ENCODE data around the gene SCTR.

SCTR gene

DNA sequence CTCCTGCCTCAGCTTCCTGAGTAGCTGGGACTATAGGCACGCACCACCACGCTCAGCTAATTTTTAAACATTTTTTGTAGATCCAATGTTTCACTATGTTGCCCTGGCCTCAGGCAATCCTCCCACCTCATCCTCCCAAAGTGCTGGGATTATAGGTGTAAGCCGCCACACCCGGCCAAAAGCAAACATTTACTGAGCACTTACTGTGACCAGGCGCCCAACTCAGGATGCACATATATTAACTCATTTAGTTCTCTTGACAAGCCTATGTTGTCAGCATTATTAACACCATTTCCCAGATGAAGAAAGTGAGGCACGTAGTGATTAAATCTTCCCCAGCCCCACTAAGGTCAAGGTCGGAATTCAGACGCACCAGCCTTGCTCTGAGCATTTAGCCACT is 51.5 kb downstream of the SCTR start:
- DNase-seq, result no peak

DNA sequence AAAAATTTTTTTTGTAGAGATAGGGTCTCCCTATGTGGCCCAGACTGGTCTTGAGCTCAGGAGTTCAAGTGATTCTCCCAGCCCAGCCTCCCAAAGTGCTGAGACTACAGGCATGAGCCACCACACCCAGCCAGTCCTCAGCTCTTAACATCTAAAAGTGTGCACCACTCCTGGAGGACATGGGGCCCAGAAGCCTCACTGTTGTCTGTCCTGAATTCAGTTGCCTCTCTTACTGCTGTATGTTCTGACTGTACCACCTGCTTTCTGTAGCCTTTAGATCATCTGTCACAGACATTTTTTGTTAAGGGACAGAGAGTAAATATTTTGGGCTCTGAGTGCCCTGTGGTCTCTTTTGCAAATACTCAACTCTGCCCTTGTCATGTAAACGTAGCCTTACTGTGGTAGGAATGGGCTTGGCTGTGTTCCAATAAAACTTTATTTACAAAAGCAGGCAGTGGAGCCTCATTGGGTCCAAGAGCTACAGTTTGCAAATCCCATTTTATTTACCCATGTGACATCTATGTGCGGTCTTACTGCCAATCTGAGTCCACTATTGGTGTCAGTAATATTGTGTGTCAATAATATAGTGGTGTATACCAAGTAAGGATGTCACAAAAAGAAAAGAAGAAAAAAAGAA is 54.5 kb downstream of the SCTR start:
- DNase-seq, result no peak

DNA sequence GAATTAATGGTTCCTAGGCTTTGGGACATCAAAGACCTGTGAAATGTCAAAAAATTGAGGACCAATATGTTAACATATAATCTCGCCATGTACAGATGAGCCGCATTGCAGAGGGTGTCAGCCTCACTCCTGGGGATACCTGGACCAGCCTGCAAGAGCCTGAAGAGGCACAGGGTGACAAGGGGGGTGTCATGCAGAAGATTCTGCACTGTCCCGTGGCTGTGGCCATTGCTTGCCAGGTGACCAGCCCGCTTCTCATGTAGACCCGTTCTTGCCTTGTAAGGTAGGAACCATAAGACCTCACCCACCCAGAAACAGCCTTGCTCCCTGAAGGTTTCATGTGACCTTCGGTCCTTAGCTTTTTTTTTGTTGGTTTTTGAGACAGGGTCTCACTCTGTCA is 55.2 kb downstream of the SCTR start:
- DNase-seq, result no peak

DNA sequence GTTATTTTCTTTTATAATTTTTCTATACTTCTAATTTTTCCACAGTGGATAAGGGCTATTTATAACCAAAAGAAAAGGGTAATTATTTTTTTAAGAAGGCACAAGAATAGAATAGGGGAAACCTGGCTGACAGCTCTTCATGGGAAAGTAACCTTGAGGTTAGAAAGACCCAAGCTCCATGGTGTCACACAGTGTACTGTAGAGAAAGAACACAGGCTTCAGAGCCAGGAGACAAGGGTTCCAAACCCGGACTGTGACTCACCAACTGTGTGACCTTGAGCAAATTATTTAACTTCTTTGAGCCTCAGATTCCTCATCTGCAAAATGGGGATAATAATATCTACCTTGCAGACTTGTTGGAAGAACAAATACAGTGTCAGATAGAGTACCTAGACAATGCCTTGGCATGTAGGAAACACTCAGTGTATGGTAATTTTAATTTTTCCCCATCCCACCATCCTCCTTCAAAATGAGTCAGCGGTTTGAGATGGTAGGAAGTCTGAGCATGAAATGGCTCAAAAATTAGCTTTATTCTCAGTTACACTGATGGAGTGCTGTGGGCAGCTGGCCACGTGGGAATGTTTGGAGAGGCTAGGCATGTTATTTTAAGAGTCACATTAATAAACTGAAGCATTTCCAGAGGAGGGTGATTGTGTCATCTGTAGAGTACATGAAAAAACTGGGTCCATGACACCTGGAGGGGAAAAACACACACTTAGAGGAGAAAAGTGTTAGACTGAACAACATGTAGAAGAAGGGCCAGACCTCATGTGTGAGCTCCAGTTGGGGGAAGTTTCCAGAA is 55.9 kb downstream of the SCTR start:
- DNase-seq, result peak; percentile 8

DNA sequence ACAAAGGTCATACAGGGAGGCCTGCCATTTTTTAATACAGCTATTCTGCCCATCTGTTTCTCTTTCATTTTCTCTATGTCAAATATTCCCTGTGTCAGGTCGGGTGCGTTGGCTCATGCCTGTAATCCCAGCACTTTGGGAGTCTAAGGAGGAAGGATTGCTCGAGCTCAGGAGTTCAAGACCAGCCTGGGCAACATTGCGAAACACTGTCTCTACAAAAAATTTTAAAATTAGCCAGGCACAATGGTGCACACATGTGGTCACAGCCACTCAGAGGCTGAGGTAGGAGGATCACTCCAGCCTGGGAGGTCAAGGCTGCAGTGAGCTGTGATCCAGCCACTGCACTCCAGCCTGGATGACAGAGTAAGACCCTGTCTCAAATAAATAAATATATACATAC is 57.9 kb downstream of the SCTR start:
- no peak for DNase-seq

DNA sequence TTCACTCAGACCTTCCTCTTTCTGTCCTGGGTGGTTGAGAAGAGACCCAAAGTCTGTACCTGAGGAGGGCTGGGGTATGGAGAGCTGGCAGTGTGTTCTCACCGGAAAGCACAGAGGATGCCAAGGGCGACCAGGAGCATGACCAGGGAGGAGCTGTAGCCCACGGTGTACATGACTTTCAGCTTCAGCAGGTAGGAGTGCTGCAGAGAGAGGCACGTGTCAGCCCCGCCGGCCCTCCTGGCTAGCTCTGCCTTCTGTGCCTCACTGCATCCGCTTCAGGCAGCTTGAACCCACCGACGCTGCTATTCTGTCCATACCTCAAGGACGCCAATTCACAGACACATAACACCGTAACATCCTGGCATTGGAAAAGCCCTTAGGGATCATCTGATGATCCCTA is 58.6 kb downstream of the SCTR start:
- DNase-seq, result no peak

DNA sequence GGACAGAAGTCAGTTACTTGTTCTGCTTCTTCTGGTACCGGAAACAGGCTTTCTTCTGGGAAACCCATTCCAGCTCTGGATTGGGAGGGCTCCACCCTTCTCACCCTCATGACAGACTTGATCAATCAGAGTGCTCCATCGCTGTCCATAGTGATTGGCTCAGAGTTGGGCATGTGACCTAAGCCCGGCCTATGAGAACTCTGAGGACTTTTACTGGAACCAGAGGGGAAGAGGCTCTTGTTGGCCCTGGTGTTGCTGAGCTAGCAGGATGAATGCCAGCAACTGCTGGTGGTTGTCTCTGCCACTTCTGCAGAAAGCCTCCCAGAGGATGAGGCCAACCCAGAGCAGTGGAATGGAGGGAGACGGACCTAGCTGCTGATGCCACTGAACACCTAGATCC is 59.3 kb downstream of the SCTR start:
- DNase-seq, result no peak

DNA sequence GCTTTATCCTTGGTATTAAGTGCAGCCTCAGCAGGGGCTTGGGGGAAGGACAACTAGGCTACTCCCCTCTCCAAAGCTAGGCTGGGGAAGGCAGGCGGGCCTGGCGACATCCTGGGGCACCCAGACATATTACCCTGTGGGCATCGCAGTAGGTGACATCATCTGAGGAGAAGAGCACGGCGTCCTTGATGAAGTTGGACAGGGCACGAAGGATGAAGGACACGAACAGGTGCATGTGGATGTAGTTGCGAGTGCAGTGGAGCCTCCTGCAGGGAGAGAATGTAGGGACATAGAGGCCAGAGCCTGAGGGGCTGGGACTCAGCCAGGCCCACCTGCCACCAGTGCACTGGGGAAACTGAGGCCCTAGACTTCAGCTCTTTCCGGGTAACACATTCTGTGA is 60.3 kb downstream of the SCTR start:
- no peak for DNase-seq

DNA sequence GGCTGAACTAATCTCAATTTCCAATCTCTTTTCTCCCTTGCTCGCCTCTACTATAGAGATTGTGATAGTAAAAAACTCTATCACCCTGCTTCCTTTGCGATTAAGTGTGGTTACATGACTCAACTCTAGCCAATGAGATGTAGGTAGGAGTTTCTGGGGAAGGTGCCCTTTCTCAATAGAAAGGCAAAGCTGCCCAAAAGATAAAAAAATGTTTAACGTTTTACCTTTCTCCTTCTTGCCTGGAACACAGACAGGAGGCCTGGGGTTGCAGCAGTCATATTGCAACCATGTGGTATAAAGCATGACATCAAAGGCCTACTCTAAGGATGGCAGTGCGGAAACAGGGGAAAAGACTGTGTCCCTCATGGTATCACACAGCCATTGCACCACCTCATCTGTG is 61.1 kb downstream of the SCTR start:
- no peak for DNase-seq

DNA sequence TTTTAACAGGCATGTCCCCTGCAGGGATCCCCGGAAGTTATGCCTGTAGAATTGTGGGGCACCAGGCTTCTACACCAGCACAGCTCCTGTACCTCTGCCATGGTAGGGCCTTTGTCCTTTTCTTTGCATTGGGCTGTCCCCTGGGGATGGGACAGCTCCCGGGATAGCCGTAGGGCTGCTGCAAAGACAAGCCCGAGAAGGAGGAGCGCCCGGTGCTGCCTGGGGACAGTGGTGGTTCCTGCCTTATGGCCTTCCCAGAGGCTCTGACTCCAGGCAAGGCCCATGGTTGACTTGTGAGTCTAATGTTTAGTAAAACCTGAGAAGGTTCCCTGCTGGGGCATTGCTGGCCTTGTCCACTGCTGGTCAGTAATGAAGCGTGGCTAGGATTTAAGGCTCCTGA is 61.7 kb downstream of the SCTR start:
- no peak for DNase-seq

DNA sequence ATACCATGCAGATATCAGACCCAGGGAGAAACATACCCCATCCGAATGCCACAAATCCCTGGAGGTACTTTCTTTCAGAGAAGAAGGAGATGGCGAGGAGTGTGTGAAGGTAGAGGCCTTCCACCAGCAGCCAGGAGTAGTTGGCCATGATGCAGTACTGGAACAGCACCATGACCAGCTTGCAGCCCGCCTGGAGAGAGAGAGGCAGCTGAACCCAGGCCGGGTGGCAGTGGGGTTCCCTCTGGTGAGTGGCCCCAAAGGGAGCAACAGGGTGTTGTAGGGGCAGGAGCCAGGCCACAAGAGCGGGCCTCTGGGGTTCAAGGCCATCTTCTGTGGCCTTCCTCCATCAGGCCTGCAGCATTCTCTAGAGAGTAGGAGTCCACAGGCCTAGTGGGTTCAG is 62.5 kb downstream of the SCTR start:
- DNase-seq, result no peak

DNA sequence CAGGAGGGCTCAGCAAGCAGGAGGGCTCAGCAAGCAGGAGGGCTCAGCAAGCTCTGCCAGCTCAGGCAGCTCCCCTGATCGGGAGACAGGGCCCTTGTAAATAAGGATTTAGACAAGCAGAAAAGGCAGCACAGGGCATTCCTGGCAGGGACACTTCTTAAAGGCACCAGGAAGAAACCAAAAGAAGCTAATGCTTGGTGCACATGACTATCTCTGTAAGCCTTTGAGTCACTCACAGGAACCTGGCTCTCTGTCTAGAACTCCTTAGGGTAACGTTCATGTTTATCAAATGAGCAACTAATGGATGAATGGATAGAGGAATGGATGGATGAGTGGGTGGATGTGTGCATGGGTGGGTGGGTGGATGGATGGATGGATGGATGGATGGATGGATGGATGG is 64.2 kb downstream of the SCTR start:
- DNase-seq, result no peak

DNA sequence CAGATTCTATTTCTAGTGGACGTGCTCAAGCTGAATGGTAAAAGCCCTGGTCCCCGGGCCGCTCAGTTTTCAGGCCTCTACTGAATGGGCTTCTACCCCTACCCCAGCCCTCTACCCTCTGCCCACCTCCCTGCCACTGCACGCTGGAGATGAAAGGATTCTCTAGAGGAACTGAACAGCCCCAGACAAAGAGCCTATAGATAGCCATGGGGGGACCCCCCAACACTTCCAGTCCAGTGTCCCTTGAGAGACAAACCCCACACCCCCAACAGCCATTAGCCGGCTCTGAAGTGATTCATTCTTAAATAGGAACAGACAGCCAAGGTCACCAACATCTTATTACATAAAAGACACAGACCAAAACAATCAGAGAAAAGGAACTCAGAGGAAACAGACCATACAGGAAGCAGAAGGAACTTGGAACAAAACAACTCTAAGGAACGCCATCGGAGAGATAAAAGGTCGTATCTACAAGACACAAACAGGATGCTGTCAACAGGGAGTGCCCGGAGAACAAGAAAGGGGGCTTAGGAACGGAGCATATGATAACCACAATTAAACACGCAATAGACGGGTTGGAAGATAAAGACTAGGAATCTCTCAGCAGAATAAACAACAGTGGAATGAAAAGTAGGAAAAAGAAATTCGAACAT is 69.1 kb downstream of the SCTR start:
- no peak for DNase-seq

DNA sequence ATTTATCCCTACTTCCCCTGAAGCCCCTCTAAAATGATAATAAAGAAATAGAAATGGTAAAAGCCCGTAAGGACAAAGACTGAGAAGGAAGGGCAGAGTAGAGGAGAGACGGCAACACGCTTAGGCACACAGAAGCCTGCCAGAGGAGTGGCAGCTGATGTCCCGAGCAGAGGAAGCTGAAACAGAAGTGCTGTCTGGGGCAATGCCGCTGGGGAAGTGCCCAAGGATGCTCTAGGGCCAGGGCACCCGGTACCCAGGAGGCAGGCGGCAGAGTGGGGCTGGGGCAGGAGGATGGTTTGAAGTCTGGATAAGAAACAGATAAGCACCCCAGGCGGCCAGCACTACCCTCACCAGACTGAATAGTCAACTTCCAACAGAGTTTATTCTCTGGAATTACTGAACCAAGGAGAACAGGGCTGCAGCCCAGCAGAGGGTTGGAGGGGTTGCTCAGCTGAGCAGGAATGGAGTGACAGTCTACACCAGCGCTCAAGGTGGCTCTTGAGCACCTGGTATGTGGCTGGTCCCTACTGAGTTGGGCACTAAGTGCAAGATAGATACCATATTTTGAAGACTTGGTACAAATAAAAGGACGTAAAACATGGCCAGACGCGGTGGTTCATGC is 70.2 kb downstream of the SCTR start:
- no peak for DNase-seq

DNA sequence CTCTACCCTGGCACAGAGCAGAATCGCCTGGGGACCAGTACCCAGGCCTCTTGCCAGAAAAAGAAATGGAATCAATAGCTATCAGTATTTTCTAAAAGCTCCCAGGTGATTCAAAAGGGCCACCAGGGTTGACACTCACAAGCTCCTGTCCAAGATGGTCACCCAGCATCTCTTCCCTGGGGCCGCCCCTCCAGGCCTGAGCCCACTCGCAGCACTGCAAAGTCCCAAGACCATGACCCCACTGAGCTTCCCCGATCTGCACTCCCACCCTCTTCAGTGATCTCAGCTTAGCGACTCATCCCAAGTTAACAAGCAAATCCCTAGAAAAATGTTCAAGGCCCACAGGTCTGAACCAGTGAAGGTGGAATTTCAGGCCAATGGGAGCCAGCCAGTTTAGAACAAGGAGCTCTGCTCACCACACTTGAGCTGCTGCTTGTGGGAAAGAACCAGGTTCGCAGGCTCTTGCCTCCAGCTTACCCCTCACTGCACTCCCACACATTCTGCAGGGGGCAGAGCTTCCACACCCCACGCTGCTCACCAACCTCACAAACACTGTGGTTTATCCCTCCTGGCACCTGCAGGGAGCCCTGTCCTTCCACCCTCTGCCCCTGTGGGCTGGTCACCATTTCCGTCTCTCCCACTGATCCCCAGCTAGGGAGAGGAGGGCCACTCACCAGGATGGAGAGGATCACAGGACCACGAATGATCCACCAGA is 72.8 kb downstream of the SCTR start:
- DNase-seq, result no peak

DNA sequence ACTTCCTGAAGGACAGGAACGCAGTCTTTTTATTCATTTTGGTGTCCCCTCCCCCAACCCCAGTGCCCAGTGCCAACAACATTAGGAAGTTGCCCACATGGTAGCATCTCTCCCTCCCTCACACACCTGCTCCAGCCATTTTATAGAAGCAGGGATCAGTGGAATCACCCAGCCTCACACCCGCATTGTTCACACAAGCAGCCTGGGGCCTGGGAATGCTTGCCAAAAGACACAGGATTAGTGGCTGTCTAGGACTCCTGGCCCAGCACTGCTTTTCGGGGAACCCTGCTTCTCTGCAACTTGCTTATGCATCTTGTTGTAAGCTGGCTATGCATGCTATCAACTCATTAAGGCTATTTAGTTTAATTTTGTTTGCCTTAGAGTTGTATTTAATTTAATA is 74.8 kb downstream of the SCTR start:
- DNase-seq, result no peak

DNA sequence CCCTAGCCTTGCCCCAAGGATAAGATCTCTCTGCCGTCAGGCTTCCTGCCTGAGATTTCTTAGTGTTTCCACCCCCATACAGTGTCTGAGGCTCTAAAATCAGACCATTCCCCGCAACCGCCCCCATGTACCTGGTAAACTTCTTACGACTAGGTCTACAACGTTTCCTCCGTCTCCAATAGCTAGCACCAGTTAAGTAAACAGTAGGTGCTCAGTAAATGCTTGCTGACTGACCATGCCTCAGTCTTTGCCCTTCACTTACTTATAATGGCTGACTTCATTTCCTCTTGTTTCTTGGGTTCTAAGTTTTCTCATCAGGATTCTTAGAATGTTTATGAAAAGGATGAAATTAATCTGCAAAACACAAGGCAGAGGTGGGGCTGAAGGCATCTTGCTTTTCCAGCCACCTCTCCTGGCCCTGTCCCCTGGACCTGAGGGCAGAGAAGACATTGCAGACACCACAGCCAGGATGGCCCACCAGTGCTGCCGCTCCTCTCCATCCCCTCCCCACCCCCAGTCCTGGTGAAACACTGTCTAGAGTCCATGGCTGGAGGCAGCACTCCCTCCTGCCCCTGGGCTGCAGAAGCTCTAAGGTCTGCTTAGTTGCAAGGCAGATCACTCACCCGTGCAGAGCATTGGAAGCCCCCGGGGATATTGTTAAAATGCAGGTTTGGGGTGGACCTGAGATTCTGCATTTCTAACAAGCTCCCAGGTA is 75.7 kb downstream of the SCTR start:
- no peak for DNase-seq

DNA sequence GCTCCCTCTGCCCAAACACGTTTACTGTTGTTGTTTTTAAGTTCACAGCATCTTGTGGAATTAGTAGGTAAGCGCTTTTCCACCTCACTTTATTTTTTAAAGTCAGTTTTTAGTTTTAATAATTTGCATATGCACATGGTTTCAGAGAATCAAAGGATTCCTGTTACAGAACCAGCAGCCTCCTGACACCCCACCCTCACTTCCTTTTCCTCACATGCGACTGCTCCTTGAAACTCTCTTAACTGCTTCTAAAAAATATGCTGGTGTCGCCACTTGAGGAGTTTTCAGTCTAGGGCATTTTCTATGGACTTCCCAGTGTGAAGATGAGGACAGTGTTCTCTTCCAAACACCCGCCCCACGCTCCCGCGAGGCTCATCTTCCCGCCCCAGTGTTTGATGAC is 78.2 kb downstream of the SCTR start:
- no peak for DNase-seq

DNA sequence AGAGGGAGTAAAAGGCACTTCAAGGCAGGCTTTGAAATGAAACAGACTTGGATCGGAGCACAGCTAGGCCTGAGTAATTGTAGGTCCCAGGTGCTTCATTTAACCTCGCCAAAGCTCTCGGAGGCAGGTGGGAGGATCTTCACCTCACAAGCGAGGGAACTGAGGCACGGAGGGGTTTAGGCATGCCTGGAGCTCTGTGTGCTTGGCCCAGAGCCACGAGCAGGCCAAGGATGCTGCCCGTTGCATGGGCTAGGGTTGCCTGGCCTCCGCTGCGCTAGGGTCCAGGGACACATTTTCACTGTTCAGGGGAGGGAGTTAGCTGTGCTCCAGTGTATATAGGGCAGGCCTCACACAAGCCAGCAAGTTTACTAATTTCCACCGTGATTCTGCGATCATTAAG is 81.4 kb downstream of the SCTR start:
- no peak for DNase-seq

DNA sequence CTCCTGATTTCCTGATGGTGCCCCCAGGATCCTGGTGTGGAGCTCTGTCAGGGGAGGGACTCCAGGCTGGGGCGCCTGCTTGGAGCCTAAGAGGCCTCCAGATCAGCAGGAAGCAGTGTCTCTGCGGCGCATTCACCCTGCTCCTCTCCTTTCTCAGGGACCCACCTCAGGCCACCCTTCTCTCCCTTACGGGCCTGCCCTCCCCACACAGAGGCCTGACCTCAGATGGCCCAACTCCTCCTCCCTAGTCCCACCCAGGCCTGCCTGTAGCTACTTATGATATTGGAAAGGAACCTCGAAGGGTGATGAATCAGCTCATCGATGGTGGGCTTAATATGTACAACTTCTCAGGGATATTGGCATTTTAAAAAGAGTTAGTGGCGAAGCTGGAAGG is 82.1 kb downstream of the SCTR start:
- no peak for DNase-seq

DNA sequence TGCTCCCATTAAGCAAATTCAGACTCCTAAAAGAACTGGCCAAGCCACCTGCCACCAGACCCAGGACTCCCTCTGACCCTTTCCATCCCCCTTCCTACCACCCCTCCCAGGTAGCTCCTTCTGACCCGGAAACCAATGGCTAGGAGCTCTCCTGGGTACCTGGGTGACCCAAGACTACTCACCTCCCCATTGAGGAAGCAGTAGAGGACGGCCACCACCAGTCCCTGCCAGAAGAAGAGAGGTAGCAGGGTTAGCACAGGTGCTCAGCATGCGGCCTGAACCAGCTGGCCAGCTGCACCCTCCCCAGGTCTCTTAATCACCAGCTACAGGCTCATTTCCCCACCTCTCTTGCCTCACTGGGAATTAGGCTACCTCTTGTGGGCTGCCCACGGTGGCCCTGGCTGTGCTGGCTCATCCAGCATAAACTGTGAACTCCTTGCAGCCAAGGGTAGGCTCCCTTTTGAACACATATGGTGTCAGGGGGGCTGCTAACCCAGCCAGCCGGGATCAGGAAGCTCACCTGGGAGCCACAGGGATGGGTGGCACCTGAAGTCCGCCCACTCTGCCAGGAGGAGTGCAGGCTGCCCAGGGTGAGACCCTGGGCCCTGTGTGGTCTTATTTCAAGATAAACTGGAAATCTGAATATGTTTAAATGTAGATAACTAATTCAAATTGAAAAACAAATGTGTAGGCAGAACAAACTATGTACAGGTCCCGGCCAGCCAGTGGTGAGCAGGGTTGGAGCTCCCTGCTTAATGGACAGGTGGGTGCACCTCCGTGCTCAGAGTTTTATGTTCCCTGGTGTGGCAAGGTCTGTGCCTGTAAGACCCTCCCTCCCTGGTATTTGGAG is 82.7 kb downstream of the SCTR start:
- DNase-seq, result no peak

DNA sequence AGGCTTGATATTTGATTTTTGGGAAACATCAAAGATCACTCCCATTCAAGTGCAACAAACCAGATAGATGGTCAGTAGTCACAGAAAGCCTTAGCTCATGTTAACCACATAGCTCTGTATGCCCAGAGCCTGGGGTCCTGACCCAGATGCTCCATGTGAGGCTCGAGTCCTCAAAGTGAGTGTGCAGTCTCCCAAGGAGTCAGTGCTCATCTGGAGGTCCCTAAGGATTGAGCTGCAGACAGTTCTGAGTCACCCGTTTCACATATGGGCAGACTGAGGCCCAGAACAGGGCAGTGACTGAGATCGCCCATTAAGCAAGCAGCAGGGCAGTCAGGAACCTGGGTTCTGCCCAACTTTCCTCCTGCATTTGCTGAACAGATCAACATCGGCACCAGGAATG is 83.4 kb downstream of the SCTR start:
- no peak for DNase-seq
